ENCODE measurements around the gene TMEM120A. TPM values are rescaled to one million over a fixed set of nuclear protein-coding genes. Genes with fewer than 3 reads are reported as not detected.

TMEM120A gene
- total and polyA plus RNA-seq, 12 donors: 51.4 to 277 (median 172) TPM

GRCh38 chr7:75958802-75959543 is 35.4 kb downstream of the TMEM120A start:
- WGBS, 4 donors: 78 to 89% (median 86%) methylated on average over 9 of the region's 9 CpGs
- Histone ChIP-seq H3K36me3 (replicated peaks in 1 of 2) (peaks cover 0 to 61% of the 10 kb centered on the region in 2 donors), H3K27ac (peak overlapping the region in 2 of 5 donors; percentile 2 to 6), H3K27me3 (no peaks in the 10 kb centered on the region), H3K4me3 (no peak overlapping the region), H3K9me3 (replicated peaks in 1 of 3) (no peaks in the 10 kb centered on the region), H3K4me1 (replicated peaks in 1 of 2) (peaks cover 31 to 51% of the 10 kb centered on the region in 2 donors)
- TF ChIP-seq POLR2A (IDR thresholded peaks at IDR 0.05): no peak
- TF ChIP-seq CTCF (IDR thresholded peaks at IDR 0.05): no peak
- intact Hi-C loops (cut with DNase I): no loop called here
- DNase-seq: no peak

GRCh38 chr7:75957021-75957736 is 37.2 kb downstream of the TMEM120A start:
- TF ChIP-seq CTCF (IDR thresholded peaks at IDR 0.05) (no peak), POLR2A (IDR thresholded peaks at IDR 0.05) (no peak)
- H3K27me3 ChIP-seq: no peaks in the 10 kb centered on the region
- intact Hi-C loops (cut with DNase I): no loop called here
- no peak for DNase-seq
- H3K36me3 ChIP-seq (replicated peaks in 1 of 2): peaks cover 0 to 64% of the 10 kb centered on the region in 2 donors
- H3K9me3 ChIP-seq (replicated peaks in 1 of 3): no peaks in the 10 kb centered on the region
- H3K4me1 ChIP-seq (replicated peaks in 1 of 2): peaks cover 16 to 42% of the 10 kb centered on the region in 2 donors
- 81 to 89% (median 84%) methylated on average over 16 of the region's 16 CpGs for WGBS, 4 donors
- no peak overlapping the region for H3K4me3 ChIP-seq
- H3K27ac ChIP-seq: peak overlapping the region in 3 of 5 donors; percentile 40 to 87 (median 54)

- DNase-seq: peak; percentile 51 to 83 (median 75)
- peaks cover 0 to 61% of the 10 kb centered on the region in 2 donors for H3K36me3 ChIP-seq (replicated peaks in 1 of 2)
- intact Hi-C loops (cut with DNase I): no loop called here
- 41 to 45% (median 43%) methylated on average over 11 to 12 of the region's 12 CpGs for WGBS, 4 donors
- H3K27ac ChIP-seq: peak overlapping the region; percentile 26 to 87 (median 59)
- H3K27me3 ChIP-seq: no peaks in the 10 kb centered on the region
- peaks cover 15 to 47% of the 10 kb centered on the region in 2 donors for H3K4me1 ChIP-seq (replicated peaks in 1 of 2)
- H3K4me3 ChIP-seq: no peak overlapping the region
- no peak for TF ChIP-seq CTCF (IDR thresholded peaks at IDR 0.05)
- TF ChIP-seq POLR2A (IDR thresholded peaks at IDR 0.05): no peak
- no peaks in the 10 kb centered on the region for H3K9me3 ChIP-seq (replicated peaks in 1 of 3)
Observed at GRCh38 chr7:75955331-75955955, 39.0 kb downstream of the TMEM120A start.

GRCh38 chr7:75953931-75954330 is 40.5 kb downstream of the TMEM120A start:
- TF ChIP-seq POLR2A (IDR thresholded peaks at IDR 0.05) (no peak), CTCF (IDR thresholded peaks at IDR 0.05) (no peak)
- 68 to 83% (median 75%) methylated on average over 10 to 11 of the region's 11 CpGs for WGBS, 4 donors
- no peak for DNase-seq
- Histone ChIP-seq H3K4me1 (replicated peaks in 1 of 2) (peaks cover 16 to 59% of the 10 kb centered on the region in 2 donors), H3K4me3 (no peak overlapping the region), H3K27ac (peak overlapping the region in 4 of 5 donors; percentile 33 to 87 (median 70)), H3K9me3 (replicated peaks in 1 of 3) (no peaks in the 10 kb centered on the region), H3K27me3 (no peaks in the 10 kb centered on the region), H3K36me3 (replicated peaks in 1 of 2) (peaks cover 0 to 51% of the 10 kb centered on the region in 2 donors)
- intact Hi-C loops (cut with DNase I): no loop called here

Data from adrenal gland (tissue), 12 donors.